Mesenchymal stem cell (in vitro differentiated cells and primary cell): ENCODE results near the gene GAN.

Source experiments
- DNase-seq: peaks from one replicate; pipeline ENCODE4 v3.0.0-alpha.2; 2013
- H2AFZ ChIP-seq: one replicate; pipeline ENCODE4 v1.6.1; 2013; ENCODE audit warnings: low read depth, mild to moderate bottlenecking, control low read depth, inconsistent platforms, low read length, moderate library complexity
- H2AK5ac ChIP-seq: 2 replicates; pipeline ENCODE4 v1.6.1; 2013; ENCODE audit warnings: low read length, moderate library complexity, mild to moderate bottlenecking, inconsistent platforms; ENCODE audit not compliant: severe bottlenecking
- H2BK120ac ChIP-seq: one replicate; pipeline ENCODE4 v1.6.1; 2013; ENCODE audit warnings: low read depth, mild to moderate bottlenecking, inconsistent platforms, low read length, moderate library complexity
- H2BK12ac ChIP-seq, 2 experiments: one replicate each; pipeline ENCODE4 v1.6.1; 2013; ENCODE audit warnings: inconsistent platforms in 2 of 2, low read length in 2 of 2, mild to moderate bottlenecking in 2 of 2, moderate library complexity in 2 of 2, control low read depth in 1 of 2
- H2BK15ac ChIP-seq: one replicate; pipeline ENCODE4 v1.6.1; 2013; ENCODE audit warnings: mild to moderate bottlenecking, low read depth, inconsistent platforms; ENCODE audit not compliant: poor library complexity, severe bottlenecking
- H2BK5ac ChIP-seq: 2 replicates; pipeline ENCODE4 v1.6.1; 2013; ENCODE audit warnings: low read depth, mild to moderate bottlenecking, low read length, control low read depth, inconsistent platforms; ENCODE audit not compliant: poor library complexity, severe bottlenecking
- H3K14ac ChIP-seq, 2 experiments: one replicate each; pipeline ENCODE4 v1.6.1; 2013; ENCODE audit warnings: inconsistent platforms in 2 of 2, low read length in 2 of 2, control low read depth in 1 of 2, mild to moderate bottlenecking in 1 of 2, moderate library complexity in 1 of 2
- H3K18ac ChIP-seq, 2 experiments: one replicate each; pipeline ENCODE4 v1.6.1; 2013; ENCODE audit warnings: inconsistent platforms in 2 of 2, low read length in 2 of 2, control low read depth in 1 of 2, low read depth in 1 of 2, mild to moderate bottlenecking in 1 of 2
- H3K23ac ChIP-seq, 2 experiments: one replicate each; pipeline ENCODE4 v1.6.1; 2013; ENCODE audit warnings: inconsistent platforms in 2 of 2, low read length in 2 of 2, mild to moderate bottlenecking in 2 of 2, moderate library complexity in 2 of 2, control low read depth in 1 of 2
- H3K27ac ChIP-seq: 2 replicates; pipeline ENCODE4 v1.5.1; 2013; ENCODE audit warnings: mild to moderate bottlenecking, moderate library complexity, low read length, control low read depth, inconsistent platforms; ENCODE audit not compliant: poor library complexity, severe bottlenecking
- H3K27me3 ChIP-seq, 2 experiments: 2 replicates each; pipeline versions ENCODE4 v1.6.1 to v1.7.0; 2013; ENCODE audit warnings: low read length in 2 of 2, mild to moderate bottlenecking in 2 of 2, moderate library complexity in 2 of 2, control low read depth in 1 of 2, inconsistent platforms in 1 of 2; ENCODE audit not compliant: control insufficient read depth in 1 of 2, insufficient read depth in 1 of 2
- H3K36me3 ChIP-seq, 2 experiments: 2 replicates each; pipeline versions ENCODE4 v1.6.1 to v1.7.0; 2013; ENCODE audit warnings: low read length in 2 of 2, control low read depth in 1 of 2, inconsistent platforms in 1 of 2, low read depth in 1 of 2, mild to moderate bottlenecking in 1 of 2; ENCODE audit not compliant: insufficient read depth in 2 of 2, control insufficient read depth in 1 of 2
- H3K4ac ChIP-seq, 2 experiments: one replicate each; pipeline ENCODE4 v1.6.1; 2013; ENCODE audit warnings: inconsistent platforms in 2 of 2, low read length in 2 of 2, mild to moderate bottlenecking in 2 of 2, moderate library complexity in 2 of 2, control low read depth in 1 of 2, low read depth in 1 of 2
- H3K4me1 ChIP-seq: 2 replicates; pipeline ENCODE4 v1.6.1; 2013; ENCODE audit warnings: low read depth, low read length, control low read depth; ENCODE audit not compliant: control insufficient read depth, insufficient read depth
- H3K4me2 ChIP-seq: 2 replicates; pipeline ENCODE4 v1.6.1; 2013; ENCODE audit warnings: low read length, mild to moderate bottlenecking, inconsistent platforms; ENCODE audit not compliant: poor library complexity, severe bottlenecking
- H3K4me3 ChIP-seq, 2 experiments: 2 replicates each; pipeline versions ENCODE4 v1.5.1 to v1.7.0; 2013; ENCODE audit warnings: low read length in 2 of 2, mild to moderate bottlenecking in 2 of 2, control low read depth in 1 of 2, low read depth in 1 of 2; ENCODE audit not compliant: insufficient read depth in 1 of 2
- H3K79me1 ChIP-seq: replicated peaks from 2 replicates; pipeline ENCODE4 v1.6.1; 2013; ENCODE audit warnings: mild to moderate bottlenecking, control low read depth, low read length, inconsistent platforms; ENCODE audit not compliant: poor library complexity, severe bottlenecking
- H3K9ac ChIP-seq: 2 replicates; pipeline ENCODE4 v1.7.0; 2013; ENCODE audit warnings: mild to moderate bottlenecking, low read length, moderate library complexity
- H3K9me3 ChIP-seq: 2 replicates; pipeline ENCODE4 v1.7.0; 2013; ENCODE audit warnings: mild to moderate bottlenecking, low read length; ENCODE audit not compliant: control insufficient read depth
- H4K8ac ChIP-seq: one replicate; pipeline ENCODE4 v1.6.1; 2013; ENCODE audit warnings: inconsistent platforms, mild to moderate bottlenecking, low read length, moderate library complexity
- H4K91ac ChIP-seq: one replicate; pipeline ENCODE4 v1.6.1; 2013; ENCODE audit warnings: mild to moderate bottlenecking, low read length, inconsistent platforms
- WGBS: methylation state at CpG from one replicate; pipeline ENCODE4 v1.1.7; 2013; ENCODE audit warnings: mixed read lengths; 5-methylcytosine and 5-hydroxymethylcytosine counted together

The GAN gene

GRCh38 chr16:81417210-81417609, 102.4 kb downstream of the GAN start:
- Histone ChIP-seq H2BK12ac (no peak overlapping the region), H3K4me1 (peaks cover 5% of the 10 kb centered on the region), H3K79me1 (no peaks in the 10 kb centered on the region), H4K91ac (no peak overlapping the region), H3K23ac (no peak overlapping the region), H3K9ac (no peak overlapping the region), H3K9me3 (peaks cover 6% of the 10 kb centered on the region), H3K4me2 (no peak overlapping the region), H2AFZ (no peak overlapping the region), H3K4me3 (no peak overlapping the region), H3K14ac (no peak overlapping the region), H3K4ac (no peak overlapping the region), H3K27me3 (peaks cover 0 to 12% of the 10 kb centered on the region in 2 experiments), H2BK120ac (no peak overlapping the region), H3K27ac (no peak overlapping the region), H3K36me3 (no peaks in the 10 kb centered on the region), H3K18ac (no peak overlapping the region), H4K8ac (peak overlapping the region; percentile 59), H2AK5ac (peak overlapping the region; percentile 40), H2BK15ac (no peak overlapping the region), H2BK5ac (no peak overlapping the region)
- whole genome bisulfite sequencing: 89% methylated on average over 5 of the region's 5 CpGs
- DNase-seq: no peak

- Histone ChIP-seq H3K18ac (no peak overlapping the region), H2BK15ac (no peak overlapping the region), H4K8ac (no peak overlapping the region), H2AK5ac (no peak overlapping the region), H3K4me3 (no peak overlapping the region), H2BK120ac (no peak overlapping the region), H2BK5ac (no peak overlapping the region), H3K27ac (no peak overlapping the region), H3K4me2 (no peak overlapping the region), H3K14ac (no peak overlapping the region), H3K36me3 (no peaks in the 10 kb centered on the region), H3K4me1 (peaks cover 3% of the 10 kb centered on the region), H3K27me3 (no peaks in the 10 kb centered on the region), H3K9ac (no peak overlapping the region), H3K23ac (no peak overlapping the region), H2AFZ (no peak overlapping the region), H3K79me1 (no peaks in the 10 kb centered on the region), H3K9me3 (peaks cover 6% of the 10 kb centered on the region), H2BK12ac (no peak overlapping the region), H4K91ac (no peak overlapping the region), H3K4ac (no peak overlapping the region)
- WGBS: 94% methylated on average over 9 of the region's 9 CpGs
- DNase-seq: no peak
Measured at GRCh38 chr16:81419806-81420205, 105.0 kb downstream of the GAN start.

GRCh38 chr16:81421126-81421525, 106.4 kb downstream of the GAN start:
- H3K27ac ChIP-seq: no peak overlapping the region
- H2BK120ac ChIP-seq: no peak overlapping the region
- no peak overlapping the region for H3K14ac ChIP-seq
- H3K18ac ChIP-seq: no peak overlapping the region
- no peak for DNase-seq
- no peak overlapping the region for H2BK12ac ChIP-seq
- peaks cover 6% of the 10 kb centered on the region for H3K9me3 ChIP-seq
- no peaks in the 10 kb centered on the region for H3K36me3 ChIP-seq
- no peak overlapping the region for H3K4ac ChIP-seq
- no peak overlapping the region for H4K91ac ChIP-seq
- H3K4me3 ChIP-seq: no peak overlapping the region
- WGBS: 77% methylated on average over 2 of the region's 2 CpGs
- H3K79me1 ChIP-seq: no peaks in the 10 kb centered on the region
- H2AFZ ChIP-seq: no peak overlapping the region
- no peaks in the 10 kb centered on the region for H3K4me1 ChIP-seq
- no peak overlapping the region for H2BK15ac ChIP-seq
- H2AK5ac ChIP-seq: no peak overlapping the region
- no peak overlapping the region for H2BK5ac ChIP-seq
- H3K9ac ChIP-seq: no peak overlapping the region
- H3K23ac ChIP-seq: no peak overlapping the region
- H3K27me3 ChIP-seq: no peaks in the 10 kb centered on the region
- no peak overlapping the region for H3K4me2 ChIP-seq
- no peak overlapping the region for H4K8ac ChIP-seq

DNA sequence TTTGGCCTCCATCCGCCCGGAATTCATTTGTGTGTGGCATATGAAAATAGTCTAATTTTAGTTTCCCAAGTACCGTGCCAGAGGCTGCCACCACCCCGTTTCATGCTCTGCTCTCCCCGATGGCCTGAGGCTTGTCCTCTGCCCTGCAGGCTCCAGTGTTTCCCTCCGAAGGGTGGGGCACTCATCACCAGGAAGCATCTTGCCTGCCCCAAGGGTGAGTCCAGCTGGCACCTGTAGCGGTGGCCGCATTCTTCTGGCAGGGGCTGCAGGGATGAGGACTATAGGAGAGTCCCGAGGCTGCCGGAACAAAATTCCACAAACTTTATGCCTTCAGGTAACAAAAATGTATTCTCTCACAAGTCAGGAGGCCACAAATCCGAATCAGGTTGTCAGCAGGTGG, 106.8 kb downstream of the GAN start:
- Histone ChIP-seq H2AFZ (no peak overlapping the region), H2BK15ac (no peak overlapping the region), H3K79me1 (no peaks in the 10 kb centered on the region), H2BK5ac (no peak overlapping the region), H3K23ac (no peak overlapping the region), H2AK5ac (no peak overlapping the region), H3K4me3 (peak overlapping the region in 1 of 2 experiments; percentile 33), H2BK12ac (no peak overlapping the region), H3K27ac (no peak overlapping the region), H3K9ac (no peak overlapping the region), H4K91ac (no peak overlapping the region), H3K9me3 (peaks cover 6% of the 10 kb centered on the region), H3K14ac (no peak overlapping the region), H4K8ac (no peak overlapping the region), H3K4me2 (no peak overlapping the region), H3K36me3 (no peaks in the 10 kb centered on the region), H2BK120ac (no peak overlapping the region), H3K4me1 (no peaks in the 10 kb centered on the region), H3K4ac (no peak overlapping the region), H3K27me3 (no peaks in the 10 kb centered on the region), H3K18ac (no peak overlapping the region)
- WGBS: 91% methylated on average over 8 of the region's 11 CpGs
- DNase-seq: no peak
